MM.1S (cell line): ENCODE data around the gene COP1.

Experiments used
- CTCF ChIP-seq: fragments of 300-600 bp; sonication (generic); IDR thresholded peaks from 2 replicates; pipeline ENCODE4 v1.5.1; 2016; ENCODE audit warnings: antibody characterized with exemption, low read length, mixed read lengths
- EZH2phosphoT487 ChIP-seq: fragments of 300-600 bp; sonication (generic); IDR thresholded peaks from 2 replicates; pipeline ENCODE4 v1.6.1; 2018; ENCODE audit warnings: antibody characterized with exemption, low read length

- TF ChIP-seq CTCF (no peak), EZH2phosphoT487 (no peak)
These were observed 14.1 kb downstream of the COP1 start for GRCh38 chr1:176193023-176193422.
